GM12892 (cell line): Measurements from ENCODE around the gene MIP.

Source experiments
- POLR2A ChIP-seq: IDR thresholded peaks from 2 replicates; pipeline ENCODE4 v1.6.1; 2011; ENCODE audit warnings: low read depth, low read length, control low read depth
- POLR2AphosphoS5 ChIP-seq: IDR thresholded peaks from 2 replicates; pipeline ENCODE4 v1.6.1; 2011; ENCODE audit warnings: low read depth, low read length, control low read depth
- TAF1 ChIP-seq: IDR thresholded peaks from 2 replicates; pipeline ENCODE4 v1.6.1; 2011; ENCODE audit warnings: low read depth, mild to moderate bottlenecking, control low read depth, low read length, borderline replicate concordance

DNA sequence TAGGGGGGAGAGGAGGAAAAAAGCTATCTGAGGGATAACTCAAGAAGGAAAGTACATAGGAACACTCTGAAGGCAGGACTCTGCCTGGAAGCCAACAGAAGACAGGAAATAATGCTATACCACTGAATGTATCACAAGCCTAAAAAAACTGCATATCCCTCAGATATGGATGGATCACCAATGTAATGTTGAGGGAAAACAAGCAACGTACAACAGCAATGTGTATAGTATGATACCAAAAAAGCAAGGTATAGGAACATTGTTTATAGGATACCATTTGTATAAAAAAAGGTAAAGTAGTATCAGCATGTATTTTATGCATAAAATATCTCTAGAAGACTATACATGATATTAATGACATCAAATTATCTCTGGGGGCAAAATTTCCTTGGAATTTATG is 30.1 kb upstream of the MIP start:
- TF ChIP-seq POLR2A (no peak), TAF1 (no peak), POLR2AphosphoS5 (no peak)
